Bronchial epithelial cell (primary cell): ENCODE data around the gene PACS2. TPM values are rescaled to one million over a fixed set of nuclear protein-coding genes. Genes with fewer than 3 reads are reported as not detected.
A peak's percentile ranks its signal among the peaks of the same experiment; 100 is the strongest.

Experiments used
- DNase-seq: peaks from one replicate; pipeline ENCODE4 v3.0.0-alpha.2; 2010; ENCODE audit warnings: low read depth
- FAIRE-seq: peaks from 2 replicates; lab custom pipeline; 2011; peaks lifted over from hg19 to GRCh38; lab: Jason Lieb, UNC
- H3K27me3 ChIP-seq: 2 replicates; pipeline ENCODE4 v1.5.1; 2011; ENCODE audit warnings: low read length; ENCODE audit not compliant: control insufficient read depth, insufficient read depth
- H3K36me3 ChIP-seq: 2 replicates; pipeline ENCODE4 v1.5.1; 2011; ENCODE audit warnings: low read length; ENCODE audit not compliant: control insufficient read depth, insufficient read depth
- H3K4me3 ChIP-seq: 2 replicates; pipeline ENCODE4 v1.5.1; 2011; ENCODE audit warnings: mild to moderate bottlenecking, low read depth, low read length, control low read depth
- CTCF ChIP-seq: IDR thresholded peaks from 2 replicates; pipeline ENCODE4 v1.5.1; 2011; ENCODE audit warnings: mild to moderate bottlenecking, moderate library complexity, low read length, control low read depth, inconsistent platforms; ENCODE audit not compliant: insufficient read depth, severe bottlenecking
- total RNA-seq: library from RNA; depleted of rRNA; stranded (reverse); fragments of >200 nt; gene quantifications from 2 replicates; pipeline ENCODE4 v1.2.1, GENCODE V29; 2014

The PACS2 gene
- total RNA-seq, 1 donor from 2014 or later, result 42.4 TPM

- Histone ChIP-seq H3K4me3 (no peak overlapping the region), H3K27me3 (no peaks in the 10 kb centered on the region), H3K36me3 (no peaks in the 10 kb centered on the region)
- no peak for FAIRE-seq
- DNase-seq, result no peak
- no peak for TF ChIP-seq CTCF
Measured at GRCh38 chr14:105307052-105307727, 7.4 kb upstream of the PACS2 start.

DNA sequence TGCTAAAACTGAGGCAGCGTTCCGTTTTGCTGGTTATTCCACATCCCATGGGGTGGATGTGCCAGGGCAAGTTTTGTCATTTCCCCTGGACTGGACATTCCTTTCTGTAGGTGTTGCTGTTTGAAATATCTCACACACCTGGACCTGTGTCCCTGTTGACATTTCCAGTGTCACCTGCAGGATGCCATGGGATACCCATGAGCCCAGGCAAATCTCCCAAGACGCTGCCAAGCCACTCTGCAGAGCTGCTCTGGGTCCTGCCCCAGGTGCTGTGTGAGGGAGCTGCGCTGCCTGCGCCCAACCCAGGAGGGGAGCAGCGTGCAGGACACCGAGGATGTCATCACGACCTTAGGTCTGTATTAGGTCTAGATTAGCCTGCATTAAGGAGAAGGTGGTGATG lies 5.2 kb upstream of the PACS2 start:
- FAIRE-seq, result peak; percentile 94
- no peaks in the 10 kb centered on the region for H3K27me3 ChIP-seq
- TF ChIP-seq CTCF, result no peak
- no peak overlapping the region for H3K4me3 ChIP-seq
- DNase-seq, result peak; percentile 37
- H3K36me3 ChIP-seq, result no peaks in the 10 kb centered on the region

- TF ChIP-seq CTCF, result no peak
- no peak overlapping the region for H3K4me3 ChIP-seq
- FAIRE-seq (no peak), DNase-seq (no peak)
- no peaks in the 10 kb centered on the region for H3K27me3 ChIP-seq
- H3K36me3 ChIP-seq, result no peaks in the 10 kb centered on the region
Measured at GRCh38 chr14:105311838-105312237, 2.7 kb upstream of the PACS2 start.

DNA sequence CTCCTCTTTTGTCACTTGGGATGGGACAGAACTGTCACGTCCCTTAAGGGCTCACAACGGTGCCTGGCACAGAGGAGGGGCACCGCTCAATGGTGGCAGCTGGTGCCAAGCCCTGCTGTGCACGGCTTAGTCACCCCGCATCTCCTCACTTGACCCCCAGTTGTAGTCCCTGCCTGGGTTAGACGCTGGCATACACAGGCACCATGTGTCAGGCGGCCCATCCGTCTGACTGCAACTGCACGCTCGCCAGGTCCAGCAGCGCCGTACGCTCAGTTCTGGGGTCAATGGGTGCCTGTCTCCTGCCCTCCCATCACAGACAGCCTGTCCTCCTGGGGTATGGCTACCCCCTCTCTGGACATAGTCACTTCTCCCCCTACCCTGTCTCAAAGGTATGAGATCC lies 1.6 kb upstream of the PACS2 start:
- no peak for TF ChIP-seq CTCF
- no peak for DNase-seq

GRCh38 chr14:105313381-105314286 lies 914 bp upstream of the PACS2 start:
- DNase-seq (no peak), FAIRE-seq (no peak)
- Histone ChIP-seq H3K27me3 (no peaks in the 10 kb centered on the region), H3K4me3 (peak overlapping the region; percentile 56), H3K36me3 (no peaks in the 10 kb centered on the region)
- TF ChIP-seq CTCF, result no peak

More for the DNA sequence above, 1.6 kb upstream of the PACS2 start:
- Histone ChIP-seq H3K36me3 (no peaks in the 10 kb centered on the region), H3K4me3 (no peak overlapping the region), H3K27me3 (no peaks in the 10 kb centered on the region)
- FAIRE-seq, result no peak
